HG02981 (cell line): ENCODE results near the gene STOX2.
"Not testable (repeated sequence)": the region's sequence is repeated elsewhere in the genome, so short reads cannot be mapped to it uniquely, and the experiment has no call there.

Experiments used
- ATAC-seq: cut with Tn5 transposase; IDR thresholded peaks from one replicate; pipeline ENCODE4 v1.9.1; 2021; ENCODE audit warnings: mild to moderate bottlenecking, moderate library complexity; ENCODE audit not compliant: unreplicated experiment

Gene STOX2

GRCh38 chr4:183934761-183935160 lies 29.7 kb downstream of the STOX2 start:
- no peak for ATAC-seq

- no peak for ATAC-seq
Measured at GRCh38 chr4:183935355-183936005, 30.4 kb downstream of the STOX2 start.

- ATAC-seq: no peak
Measured at GRCh38 chr4:183936047-183936446, 30.9 kb downstream of the STOX2 start.

- no peak for ATAC-seq
Measured at GRCh38 chr4:183936574-183937345, 31.7 kb downstream of the STOX2 start.

GRCh38 chr4:183940864-183941263 lies 35.8 kb downstream of the STOX2 start:
- no peak for ATAC-seq

GRCh38 chr4:183941964-183942363 lies 36.9 kb downstream of the STOX2 start:
- no peak for ATAC-seq

GRCh38 chr4:183945741-183946140 lies 40.6 kb downstream of the STOX2 start:
- ATAC-seq: no peak

GRCh38 chr4:183950536-183950935 lies 45.4 kb downstream of the STOX2 start:
- ATAC-seq: no peak

GRCh38 chr4:183952652-183953051 lies 47.5 kb downstream of the STOX2 start:
- not testable (repeated sequence) for ATAC-seq

GRCh38 chr4:183959319-183960045 lies 54.4 kb downstream of the STOX2 start:
- no peak for ATAC-seq

GRCh38 chr4:183960046-183960420 lies 54.9 kb downstream of the STOX2 start:
- no peak for ATAC-seq

GRCh38 chr4:183960962-183961541 lies 55.9 kb downstream of the STOX2 start:
- no peak for ATAC-seq

GRCh38 chr4:183961795-183962194 lies 56.7 kb downstream of the STOX2 start:
- ATAC-seq: no peak

- ATAC-seq: no peak
Measured at GRCh38 chr4:183962419-183962818, 57.3 kb downstream of the STOX2 start.

- ATAC-seq: no peak
Measured at GRCh38 chr4:183966371-183966770, 61.3 kb downstream of the STOX2 start.

- ATAC-seq: no peak
Measured at GRCh38 chr4:183967266-183967665, 62.2 kb downstream of the STOX2 start.

GRCh38 chr4:183968502-183968901 lies 63.4 kb downstream of the STOX2 start:
- ATAC-seq: no peak

- ATAC-seq: no peak
Measured at GRCh38 chr4:183968931-183969330, 63.8 kb downstream of the STOX2 start.

- no peak for ATAC-seq
Measured at GRCh38 chr4:183969596-183969995, 64.5 kb downstream of the STOX2 start.

GRCh38 chr4:183971929-183972490 lies 66.9 kb downstream of the STOX2 start:
- no peak for ATAC-seq

- ATAC-seq: no peak
Measured at GRCh38 chr4:183977707-183978106, 72.6 kb downstream of the STOX2 start.
